DND-41 (cell line): ENCODE measurements around the gene SERHL2.

Experiments used
- ATAC-seq: fragments of 200-7000 bp; cut with Tn5 transposase; 3 replicates; pipeline ENCODE4 v1.9.1; 2021; ENCODE audit warnings: low read depth; ENCODE audit not compliant: insufficient read depth
- DNase-seq: peaks from one replicate; pipeline ENCODE4 v3.0.0-alpha.2; 2020
- H2AFZ ChIP-seq: 2 replicates; pipeline ENCODE4 v1.6.0; 2012; ENCODE audit warnings: low read depth, low read length
- H3K27ac ChIP-seq: 2 replicates; pipeline ENCODE4 v1.5.1; 2012; ENCODE audit warnings: low read length, inconsistent platforms
- H3K27me3 ChIP-seq: fragments of 200-600 bp; sonication (generic); 2 replicates; pipeline ENCODE4 v1.6.0; 2012; ENCODE audit warnings: low read length, mild to moderate bottlenecking, inconsistent platforms; ENCODE audit not compliant: insufficient read depth, poor library complexity
- H3K36me3 ChIP-seq: 2 replicates; pipeline ENCODE4 v1.5.1; 2012; ENCODE audit warnings: low read length, inconsistent platforms; ENCODE audit not compliant: insufficient read depth
- H3K4me1 ChIP-seq: 2 replicates; pipeline ENCODE4 v1.5.1; 2012; ENCODE audit warnings: mild to moderate bottlenecking, low read length; ENCODE audit not compliant: insufficient read depth
- H3K4me2 ChIP-seq: 2 replicates; pipeline ENCODE4 v1.6.0; 2012; ENCODE audit warnings: mild to moderate bottlenecking, moderate library complexity, low read length, inconsistent platforms; ENCODE audit not compliant: insufficient read depth
- H3K4me3 ChIP-seq, 2 experiments: fragments of 200-600 bp in 1 of 2; shearing (Covaris generic) in 1 of 2; 2 replicates each; pipeline ENCODE4 v1.5.1; 2012 to 2016; ENCODE audit warnings: inconsistent platforms in 2 of 2, low read length in 2 of 2, mild to moderate bottlenecking in 2 of 2, low read depth in 1 of 2, moderate library complexity in 1 of 2
- H3K79me2 ChIP-seq: 2 replicates; pipeline ENCODE4 v1.6.0; 2012; ENCODE audit warnings: low read length, inconsistent platforms; ENCODE audit not compliant: insufficient read depth
- H3K9ac ChIP-seq: 2 replicates; pipeline ENCODE4 v1.6.0; 2012; ENCODE audit warnings: low read depth, mild to moderate bottlenecking, inconsistent platforms, low read length, moderate library complexity
- H3K9me3 ChIP-seq: 2 replicates; pipeline ENCODE4 v1.5.1; 2012; ENCODE audit warnings: low read length, moderate library complexity, mild to moderate bottlenecking, inconsistent platforms; ENCODE audit not compliant: insufficient read depth, severe bottlenecking
- H4K20me1 ChIP-seq: 2 replicates; pipeline ENCODE4 v1.6.0; 2012; ENCODE audit warnings: low read length; ENCODE audit not compliant: insufficient read depth
- EZH2 ChIP-seq: IDR thresholded peaks from 3 replicates; pipeline ENCODE4 v1.6.1; 2012; ENCODE audit warnings: borderline replicate concordance, low read depth, mild to moderate bottlenecking, moderate library complexity, low read length, inconsistent platforms; ENCODE audit not compliant: severe bottlenecking
- TF ChIP-seq, protein P1 (sequence below): IDR thresholded peaks from 2 replicates; pipeline ENCODE4 v1.5.1; 2012; ENCODE audit warnings: borderline replicate concordance, low read length, moderate library complexity, mild to moderate bottlenecking; ENCODE audit not compliant: poor library complexity, severe bottlenecking; ENCODE audit errors: extremely low read depth

SERHL2 gene

DNA sequence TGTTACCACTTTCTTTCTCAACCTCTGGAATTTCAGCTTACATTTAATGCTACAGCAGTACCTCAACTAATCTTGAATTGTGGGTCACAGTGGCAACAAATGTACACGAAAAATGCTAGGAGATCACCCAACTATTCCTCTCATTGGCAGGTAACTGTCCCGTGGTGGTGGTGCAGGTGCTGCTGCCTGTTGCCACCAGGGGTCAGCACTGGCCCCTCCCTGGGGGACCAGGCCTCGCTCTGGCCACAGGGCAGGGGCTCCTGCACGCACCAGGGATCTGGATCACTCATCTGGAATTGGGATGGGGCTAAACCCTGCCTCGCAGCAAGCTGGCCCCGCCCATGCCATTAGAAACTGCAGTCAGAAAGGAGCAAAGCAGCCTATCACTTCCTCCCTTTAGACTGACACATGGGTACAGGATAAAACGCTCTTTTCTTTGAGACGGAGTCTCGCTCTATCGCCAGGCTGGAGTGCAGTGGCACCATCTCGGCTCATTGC is 67.8 kb downstream of the SERHL2 start:
- Histone ChIP-seq H3K4me2 (no peak overlapping the region), H3K36me3 (peaks cover 52% of the 10 kb centered on the region), H3K79me2 (no peaks in the 10 kb centered on the region), H3K9me3 (no peaks in the 10 kb centered on the region), H3K9ac (no peak overlapping the region), H3K4me1 (peaks cover 14% of the 10 kb centered on the region), H2AFZ (no peak overlapping the region), H4K20me1 (no peaks in the 10 kb centered on the region), H3K27ac (no peak overlapping the region), H3K4me3 (no peak overlapping the region), H3K27me3 (no peaks in the 10 kb centered on the region)
- peak; percentile 40 for DNase-seq
- peak; percentile 66 for ATAC-seq
- TF ChIP-seq, protein P1, sequence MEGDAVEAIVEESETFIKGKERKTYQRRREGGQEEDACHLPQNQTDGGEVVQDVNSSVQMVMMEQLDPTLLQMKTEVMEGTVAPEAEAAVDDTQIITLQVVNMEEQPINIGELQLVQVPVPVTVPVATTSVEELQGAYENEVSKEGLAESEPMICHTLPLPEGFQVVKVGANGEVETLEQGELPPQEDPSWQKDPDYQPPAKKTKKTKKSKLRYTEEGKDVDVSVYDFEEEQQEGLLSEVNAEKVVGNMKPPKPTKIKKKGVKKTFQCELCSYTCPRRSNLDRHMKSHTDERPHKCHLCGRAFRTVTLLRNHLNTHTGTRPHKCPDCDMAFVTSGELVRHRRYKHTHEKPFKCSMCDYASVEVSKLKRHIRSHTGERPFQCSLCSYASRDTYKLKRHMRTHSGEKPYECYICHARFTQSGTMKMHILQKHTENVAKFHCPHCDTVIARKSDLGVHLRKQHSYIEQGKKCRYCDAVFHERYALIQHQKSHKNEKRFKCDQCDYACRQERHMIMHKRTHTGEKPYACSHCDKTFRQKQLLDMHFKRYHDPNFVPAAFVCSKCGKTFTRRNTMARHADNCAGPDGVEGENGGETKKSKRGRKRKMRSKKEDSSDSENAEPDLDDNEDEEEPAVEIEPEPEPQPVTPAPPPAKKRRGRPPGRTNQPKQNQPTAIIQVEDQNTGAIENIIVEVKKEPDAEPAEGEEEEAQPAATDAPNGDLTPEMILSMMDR, result peak; percentile 82
- TF ChIP-seq EZH2, result no peak

DNA sequence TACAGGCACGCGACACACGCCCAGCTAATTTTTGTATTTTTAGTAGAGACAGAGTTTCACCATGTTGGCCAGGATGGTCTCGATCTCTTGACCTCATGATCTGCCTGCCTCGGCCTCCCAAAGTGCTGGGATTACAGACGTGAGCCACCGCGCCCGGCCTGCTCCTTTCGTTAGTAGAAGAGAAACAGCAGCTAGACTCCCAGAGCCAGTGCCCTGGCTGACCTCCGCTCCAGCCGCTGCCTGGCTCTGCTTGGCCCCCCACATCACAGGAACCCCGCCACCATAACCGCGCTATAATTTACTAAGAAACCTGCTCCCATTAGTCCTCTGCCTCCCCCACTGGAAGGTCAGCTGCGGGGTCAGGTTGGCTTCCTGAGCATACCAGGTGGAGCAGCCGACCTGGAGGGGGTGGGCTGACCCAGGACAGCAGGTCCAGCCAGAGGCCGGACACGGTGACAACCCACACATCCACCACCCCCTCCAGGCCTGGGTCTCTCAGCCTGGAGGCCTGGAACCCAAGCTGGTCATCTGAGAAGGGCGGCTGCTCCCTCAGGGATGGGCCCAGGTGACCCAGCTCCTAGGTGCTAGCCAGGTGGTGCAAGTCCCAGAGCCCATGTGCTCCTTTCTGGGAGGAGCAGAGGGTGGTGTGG is 68.4 kb downstream of the SERHL2 start:
- Histone ChIP-seq H3K9ac (no peak overlapping the region), H3K79me2 (no peaks in the 10 kb centered on the region), H3K9me3 (no peaks in the 10 kb centered on the region), H2AFZ (no peak overlapping the region), H3K36me3 (peaks cover 58% of the 10 kb centered on the region), H4K20me1 (no peaks in the 10 kb centered on the region), H3K4me1 (peaks cover 8% of the 10 kb centered on the region), H3K27me3 (no peaks in the 10 kb centered on the region), H3K4me2 (no peak overlapping the region), H3K4me3 (no peak overlapping the region), H3K27ac (no peak overlapping the region)
- TF ChIP-seq, protein P1, result no peak
- TF ChIP-seq EZH2, result no peak
- DNase-seq (no peak), ATAC-seq (no peak)

- Histone ChIP-seq H3K4me2 (no peak overlapping the region), H3K27ac (no peak overlapping the region), H2AFZ (no peak overlapping the region), H3K79me2 (no peaks in the 10 kb centered on the region), H4K20me1 (0 out of 2 replicates have a peak, but pooled peaks cover 4% of the 10 kb centered on the region), H3K4me1 (no peaks in the 10 kb centered on the region), H3K4me3 (no peak overlapping the region), H3K27me3 (no peaks in the 10 kb centered on the region), H3K36me3 (peaks cover 70% of the 10 kb centered on the region), H3K9ac (no peak overlapping the region), H3K9me3 (no peaks in the 10 kb centered on the region)
- ATAC-seq (no peak), DNase-seq (no peak)
- no peak for TF ChIP-seq EZH2
- TF ChIP-seq, protein P1, result no peak
Measured at GRCh38 chr22:42623301-42623751, 69.6 kb downstream of the SERHL2 start.
